ENCODE measurements around the gene ALS2CL.

Gene ALS2CL

DNA sequence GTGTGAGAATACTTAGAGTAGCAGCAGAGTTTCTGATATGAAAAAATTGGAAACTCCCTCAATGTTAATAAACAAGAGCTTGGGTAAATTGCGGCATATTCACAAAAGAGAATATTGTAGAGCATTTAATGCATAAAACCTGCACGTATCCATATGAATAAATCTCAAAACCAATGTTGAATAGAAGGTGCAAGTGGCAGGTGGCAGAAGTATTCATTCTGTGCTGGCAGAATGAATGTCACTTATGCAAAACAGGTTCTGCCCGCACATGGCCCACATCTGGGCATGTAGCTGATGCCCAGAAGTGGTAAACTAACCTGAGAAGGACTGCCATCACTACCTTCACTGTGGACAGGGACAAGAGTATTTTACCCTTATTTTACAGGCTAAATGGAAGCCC is 38.3 kb upstream of the ALS2CL start:
- TF ChIP-seq, protein P1, sequence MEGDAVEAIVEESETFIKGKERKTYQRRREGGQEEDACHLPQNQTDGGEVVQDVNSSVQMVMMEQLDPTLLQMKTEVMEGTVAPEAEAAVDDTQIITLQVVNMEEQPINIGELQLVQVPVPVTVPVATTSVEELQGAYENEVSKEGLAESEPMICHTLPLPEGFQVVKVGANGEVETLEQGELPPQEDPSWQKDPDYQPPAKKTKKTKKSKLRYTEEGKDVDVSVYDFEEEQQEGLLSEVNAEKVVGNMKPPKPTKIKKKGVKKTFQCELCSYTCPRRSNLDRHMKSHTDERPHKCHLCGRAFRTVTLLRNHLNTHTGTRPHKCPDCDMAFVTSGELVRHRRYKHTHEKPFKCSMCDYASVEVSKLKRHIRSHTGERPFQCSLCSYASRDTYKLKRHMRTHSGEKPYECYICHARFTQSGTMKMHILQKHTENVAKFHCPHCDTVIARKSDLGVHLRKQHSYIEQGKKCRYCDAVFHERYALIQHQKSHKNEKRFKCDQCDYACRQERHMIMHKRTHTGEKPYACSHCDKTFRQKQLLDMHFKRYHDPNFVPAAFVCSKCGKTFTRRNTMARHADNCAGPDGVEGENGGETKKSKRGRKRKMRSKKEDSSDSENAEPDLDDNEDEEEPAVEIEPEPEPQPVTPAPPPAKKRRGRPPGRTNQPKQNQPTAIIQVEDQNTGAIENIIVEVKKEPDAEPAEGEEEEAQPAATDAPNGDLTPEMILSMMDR (conservative IDR thresholded peaks at IDR 0.05) = no peak
- H3K27ac ChIP-seq = no peak overlapping the region

DNA sequence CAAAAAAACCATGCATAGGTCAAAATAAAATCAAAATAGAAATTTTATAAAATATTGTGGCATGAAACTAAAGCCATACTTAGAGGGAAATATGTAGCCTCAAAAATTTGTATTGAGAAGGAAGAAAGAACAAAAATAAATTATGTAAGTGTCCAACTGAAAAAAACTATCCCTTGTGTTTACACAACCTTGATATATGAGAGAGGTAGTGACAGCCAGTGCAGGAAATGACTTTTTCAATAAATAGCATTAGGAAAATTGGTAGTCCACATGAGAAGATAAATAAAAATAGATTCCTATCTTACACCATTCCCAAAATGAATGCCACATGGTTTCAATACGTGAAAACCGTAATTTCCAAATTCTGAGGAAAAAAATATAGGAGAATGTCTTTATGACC is 37.3 kb upstream of the ALS2CL start:
- TF ChIP-seq, protein P1 (conservative IDR thresholded peaks at IDR 0.05) = no peak
- no peak overlapping the region for H3K27ac ChIP-seq

DNA sequence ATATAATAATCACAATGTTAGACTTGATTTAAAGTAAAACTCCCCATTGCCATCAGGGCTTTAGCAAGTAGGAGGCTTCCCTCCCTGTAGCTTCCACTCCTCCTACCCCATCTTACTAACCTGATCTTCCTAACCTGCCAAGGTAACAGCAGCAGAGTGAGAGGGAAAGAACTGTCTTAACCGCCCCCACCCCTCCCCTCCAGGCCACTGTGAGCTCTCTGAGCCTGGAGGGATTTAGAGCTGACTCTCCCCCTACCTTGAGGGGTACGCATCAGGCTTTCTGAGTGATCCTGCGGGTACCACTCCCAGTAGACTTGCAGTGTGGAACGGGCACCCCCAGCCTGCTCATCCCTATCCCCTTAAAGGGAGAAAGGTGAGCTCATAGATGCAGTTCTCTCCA is 35.6 kb upstream of the ALS2CL start:
- TF ChIP-seq, protein P1 (conservative IDR thresholded peaks at IDR 0.05) = no peak
- H3K27ac ChIP-seq = no peak overlapping the region

DNA sequence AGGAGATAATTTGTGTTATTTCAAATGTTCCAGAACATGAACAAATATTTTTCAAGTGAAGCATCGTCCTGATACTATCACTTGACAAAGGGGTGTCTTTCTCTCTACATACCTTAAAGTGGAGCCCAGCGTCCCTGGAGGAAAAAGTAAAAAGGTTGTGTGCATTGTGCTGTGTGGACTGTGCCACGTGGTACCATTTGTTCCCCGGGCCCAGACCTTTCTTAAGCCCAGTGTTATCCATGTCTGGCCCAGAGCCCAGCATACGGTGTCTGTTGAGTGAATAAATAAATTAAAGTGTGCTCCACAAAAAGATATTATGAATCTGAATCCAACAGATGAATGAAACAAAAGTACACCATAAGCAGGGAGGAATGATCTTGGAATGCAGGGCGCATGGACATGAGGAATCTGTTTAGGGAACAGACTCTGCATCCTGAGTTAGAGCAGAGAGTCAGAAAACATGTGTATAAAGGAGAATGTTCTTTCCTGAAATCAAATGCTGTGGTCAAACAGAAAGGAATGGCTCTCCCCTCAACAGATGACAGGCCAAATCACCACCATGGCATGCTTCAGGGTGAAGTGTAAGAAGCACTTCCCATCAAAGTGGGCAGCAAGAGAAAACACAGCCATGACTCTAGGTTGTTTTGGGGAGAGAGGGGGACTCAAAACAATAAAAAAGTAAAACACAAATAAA is 32.3 kb upstream of the ALS2CL start:
- no peak overlapping the region for H3K27ac ChIP-seq
- TF ChIP-seq, protein P1 (conservative IDR thresholded peaks at IDR 0.05) = no peak

DNA sequence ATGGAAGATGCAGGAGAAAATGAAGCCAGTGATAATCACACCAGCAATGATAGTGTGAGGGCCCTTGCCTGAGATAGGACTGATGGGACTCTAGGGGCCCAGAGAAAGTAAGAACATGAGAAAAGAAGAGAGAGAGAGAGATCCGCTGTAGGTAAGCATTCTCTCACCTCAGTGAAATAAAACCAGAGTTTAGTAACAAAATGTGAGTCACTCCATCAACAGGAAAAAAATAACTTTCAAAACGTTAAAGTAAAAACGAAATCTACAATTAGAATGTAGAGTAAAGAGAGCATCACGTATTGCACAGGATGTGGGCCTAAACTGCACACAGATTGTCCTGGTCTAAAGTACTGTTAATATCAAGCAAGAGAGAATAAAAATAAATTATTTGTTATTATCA is 30.9 kb upstream of the ALS2CL start:
- TF ChIP-seq, protein P1 (conservative IDR thresholded peaks at IDR 0.05) = no peak
- no peak overlapping the region for H3K27ac ChIP-seq

DNA sequence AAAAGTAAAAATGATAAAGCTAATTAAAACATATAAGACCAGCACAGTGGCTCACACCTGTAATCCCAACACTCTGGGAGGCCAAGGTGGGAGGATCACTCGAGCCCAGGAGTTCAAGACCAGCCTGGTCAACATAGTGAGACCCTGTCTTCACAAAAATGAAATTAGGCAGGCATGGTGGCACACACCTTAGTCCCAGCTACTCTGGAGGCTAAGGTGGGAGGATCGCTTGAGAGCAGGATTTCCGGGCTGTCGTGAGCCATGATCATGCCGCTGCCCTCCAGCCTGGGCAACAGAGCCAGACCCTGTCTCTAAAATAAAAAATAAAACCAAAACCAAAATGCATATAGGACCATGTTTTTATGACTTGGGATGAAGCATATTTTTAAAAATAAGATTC is 29.0 kb upstream of the ALS2CL start:
- TF ChIP-seq, protein P1 (conservative IDR thresholded peaks at IDR 0.05) = no peak
- H3K27ac ChIP-seq = no peak overlapping the region

DNA sequence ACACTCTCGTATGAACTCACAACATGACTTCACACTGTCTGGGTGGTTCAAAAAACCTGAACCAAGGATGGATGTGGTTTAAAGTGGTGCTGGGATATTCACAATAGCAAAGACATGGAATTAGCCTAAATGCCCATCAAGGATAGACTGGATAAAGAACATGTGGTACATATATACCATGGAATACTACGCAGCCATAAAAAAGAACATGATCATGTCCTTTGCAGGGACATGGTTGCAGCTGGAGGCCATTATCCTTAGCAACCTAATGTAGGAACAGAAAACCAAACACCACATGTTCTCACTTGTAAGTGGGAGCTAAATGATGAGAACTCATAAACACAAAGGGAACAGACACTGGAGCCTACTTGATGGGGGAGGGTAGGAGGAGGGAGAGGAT is 27.5 kb upstream of the ALS2CL start:
- no peak overlapping the region for H3K27ac ChIP-seq
- TF ChIP-seq, protein P1 (conservative IDR thresholded peaks at IDR 0.05) = no peak

Measured in VCaP (cell line).